ENCODE measurements around the gene PPP6R1.

PPP6R1 gene

DNA sequence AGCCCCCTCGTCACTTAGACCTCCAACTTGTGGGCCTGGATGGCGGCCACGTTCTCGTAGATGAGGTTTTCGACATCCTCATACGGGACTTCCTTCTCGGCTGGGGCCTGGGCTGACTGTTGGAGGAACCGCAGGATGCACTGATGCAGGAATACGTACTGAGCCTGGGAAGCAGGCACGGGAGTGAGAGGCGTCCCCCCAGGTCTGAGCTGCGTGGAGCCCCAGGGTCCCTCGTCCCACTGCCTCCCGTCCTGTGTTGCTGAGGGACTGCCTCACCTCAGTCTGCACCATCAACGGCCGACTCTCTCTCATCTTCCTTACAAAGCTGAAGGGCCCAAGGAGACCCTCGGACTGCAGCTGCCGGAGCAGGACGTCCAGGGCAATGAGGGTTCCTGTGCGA lies 77.1 kb downstream of the PPP6R1 start:
- DNase-seq (ENCODE audit: low read depth, low spot score) = no peak
